ENCODE data around the gene ITGB5. TPM values are rescaled to one million over a fixed set of nuclear protein-coding genes. Genes with fewer than 3 reads are reported as not detected.
A peak's percentile ranks its signal among the peaks of the same experiment; 100 is the strongest.

The ITGB5 gene
- total and polyA plus RNA-seq, 2 experiments from 2014 or later: 103 to 109 TPM

DNA sequence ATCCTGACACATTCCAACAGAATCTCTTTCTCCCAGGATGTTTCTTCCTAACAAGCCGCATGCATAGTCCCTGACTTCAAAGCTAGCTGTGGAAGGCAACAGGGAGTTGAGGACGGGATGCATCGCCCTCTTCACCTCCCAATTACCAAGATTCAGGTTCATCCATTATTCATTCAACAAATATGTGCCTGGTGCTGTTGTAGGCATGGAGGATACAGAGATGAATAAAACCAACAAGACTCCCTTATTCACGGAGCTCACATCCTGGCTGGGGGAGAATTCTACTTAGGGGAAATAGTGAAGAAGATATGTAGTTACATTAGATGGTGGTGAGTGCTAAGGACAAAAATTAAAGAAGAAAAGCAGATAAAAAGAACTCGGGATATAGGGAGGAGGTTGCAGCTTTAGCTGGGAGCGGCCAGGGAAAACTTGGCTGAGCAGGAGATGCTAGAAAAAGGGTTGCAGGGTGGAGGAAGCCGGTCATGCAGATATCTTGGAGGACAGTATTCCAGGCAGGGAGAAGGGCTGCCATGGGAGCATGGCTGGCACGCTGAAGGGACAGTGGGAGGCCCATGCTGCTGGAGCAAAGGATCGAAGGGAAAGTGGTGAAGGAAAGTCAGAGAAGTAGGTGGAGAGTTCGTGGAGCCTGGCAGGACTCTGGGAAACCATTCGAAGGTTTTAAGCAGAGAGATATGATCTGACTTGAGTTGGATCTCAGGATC is 5.0 kb downstream of the ITGB5 start:
- Histone ChIP-seq H3K4me3 (no peak overlapping the region), H3K27me3 (no peaks in the 10 kb centered on the region), H2AFZ (no peak overlapping the region), H3K4me2 (no peak overlapping the region), H3K36me3 (replicated peaks; ENCODE audit: insufficient read depth, low read depth) (no peaks in the 10 kb centered on the region), H3K27ac (peak overlapping the region; percentile 29), H4K20me1 (ENCODE audit: insufficient read depth, poor library complexity, severe bottlenecking) (no peaks in the 10 kb centered on the region), H3K9me2 (replicated peaks; ENCODE audit: insufficient read depth) (no peaks in the 10 kb centered on the region), H3K4me1 (ENCODE audit: insufficient read depth) (peaks cover 36% of the 10 kb centered on the region), H3K79me2 (peaks cover 77% of the 10 kb centered on the region), H3K9me3 (ENCODE audit: low read depth) (no peaks in the 10 kb centered on the region)
- 90% methylated on average over 11 of the region's 11 CpGs for WGBS (ENCODE audit: low lambda C conversion rate, missing lambda C conversion rate)
- no peak for DNase-seq (ENCODE audit: low spot score)
- no peak for TF ChIP-seq EZH2 (IDR thresholded peaks at IDR 0.05; ENCODE audit: borderline replicate concordance)

DNA sequence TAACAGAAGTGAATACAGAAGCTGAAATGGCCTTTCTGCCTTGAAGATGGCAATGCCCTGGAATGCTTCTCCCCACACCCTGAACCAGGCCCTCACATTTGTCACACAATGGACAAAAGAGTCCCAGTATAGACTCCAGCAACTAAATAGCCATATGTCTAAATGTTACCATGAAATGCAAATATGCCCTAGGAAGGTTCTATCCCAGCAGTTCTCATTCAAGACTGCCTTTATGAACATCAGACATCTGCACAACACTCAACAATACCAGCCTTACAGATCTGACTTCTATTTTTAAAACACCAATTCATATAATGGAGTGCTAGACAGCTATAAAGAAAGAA is 7.9 kb downstream of the ITGB5 start:
- H3K9me2 ChIP-seq (replicated peaks; ENCODE audit: insufficient read depth): no peaks in the 10 kb centered on the region
- no peak for DNase-seq (ENCODE audit: low spot score)
- TF ChIP-seq, protein P1, sequence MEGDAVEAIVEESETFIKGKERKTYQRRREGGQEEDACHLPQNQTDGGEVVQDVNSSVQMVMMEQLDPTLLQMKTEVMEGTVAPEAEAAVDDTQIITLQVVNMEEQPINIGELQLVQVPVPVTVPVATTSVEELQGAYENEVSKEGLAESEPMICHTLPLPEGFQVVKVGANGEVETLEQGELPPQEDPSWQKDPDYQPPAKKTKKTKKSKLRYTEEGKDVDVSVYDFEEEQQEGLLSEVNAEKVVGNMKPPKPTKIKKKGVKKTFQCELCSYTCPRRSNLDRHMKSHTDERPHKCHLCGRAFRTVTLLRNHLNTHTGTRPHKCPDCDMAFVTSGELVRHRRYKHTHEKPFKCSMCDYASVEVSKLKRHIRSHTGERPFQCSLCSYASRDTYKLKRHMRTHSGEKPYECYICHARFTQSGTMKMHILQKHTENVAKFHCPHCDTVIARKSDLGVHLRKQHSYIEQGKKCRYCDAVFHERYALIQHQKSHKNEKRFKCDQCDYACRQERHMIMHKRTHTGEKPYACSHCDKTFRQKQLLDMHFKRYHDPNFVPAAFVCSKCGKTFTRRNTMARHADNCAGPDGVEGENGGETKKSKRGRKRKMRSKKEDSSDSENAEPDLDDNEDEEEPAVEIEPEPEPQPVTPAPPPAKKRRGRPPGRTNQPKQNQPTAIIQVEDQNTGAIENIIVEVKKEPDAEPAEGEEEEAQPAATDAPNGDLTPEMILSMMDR (IDR thresholded peaks at IDR 0.05; ENCODE audit: poor library complexity): no peak
- TF ChIP-seq EZH2phosphoT487 (IDR thresholded peaks at IDR 0.05; ENCODE audit: low read depth, severe bottlenecking, unreplicated experiment) (no peak), EZH2 (IDR thresholded peaks at IDR 0.05; ENCODE audit: borderline replicate concordance) (no peak)
- H4K20me1 ChIP-seq (ENCODE audit: insufficient read depth, poor library complexity, severe bottlenecking): no peaks in the 10 kb centered on the region
- no peak overlapping the region for H3K4me3 ChIP-seq
- H3K27me3 ChIP-seq: no peaks in the 10 kb centered on the region
- no peaks in the 10 kb centered on the region for H3K9me3 ChIP-seq (ENCODE audit: low read depth)
- peaks cover 91% of the 10 kb centered on the region for H3K79me2 ChIP-seq
- H3K4me2 ChIP-seq: no peak overlapping the region
- H2AFZ ChIP-seq: no peak overlapping the region
- peak overlapping the region; percentile 40 for H3K27ac ChIP-seq
- H3K4me1 ChIP-seq (ENCODE audit: insufficient read depth): peaks cover 32% of the 10 kb centered on the region
- H3K36me3 ChIP-seq (replicated peaks; ENCODE audit: insufficient read depth, low read depth): no peaks in the 10 kb centered on the region

DNA sequence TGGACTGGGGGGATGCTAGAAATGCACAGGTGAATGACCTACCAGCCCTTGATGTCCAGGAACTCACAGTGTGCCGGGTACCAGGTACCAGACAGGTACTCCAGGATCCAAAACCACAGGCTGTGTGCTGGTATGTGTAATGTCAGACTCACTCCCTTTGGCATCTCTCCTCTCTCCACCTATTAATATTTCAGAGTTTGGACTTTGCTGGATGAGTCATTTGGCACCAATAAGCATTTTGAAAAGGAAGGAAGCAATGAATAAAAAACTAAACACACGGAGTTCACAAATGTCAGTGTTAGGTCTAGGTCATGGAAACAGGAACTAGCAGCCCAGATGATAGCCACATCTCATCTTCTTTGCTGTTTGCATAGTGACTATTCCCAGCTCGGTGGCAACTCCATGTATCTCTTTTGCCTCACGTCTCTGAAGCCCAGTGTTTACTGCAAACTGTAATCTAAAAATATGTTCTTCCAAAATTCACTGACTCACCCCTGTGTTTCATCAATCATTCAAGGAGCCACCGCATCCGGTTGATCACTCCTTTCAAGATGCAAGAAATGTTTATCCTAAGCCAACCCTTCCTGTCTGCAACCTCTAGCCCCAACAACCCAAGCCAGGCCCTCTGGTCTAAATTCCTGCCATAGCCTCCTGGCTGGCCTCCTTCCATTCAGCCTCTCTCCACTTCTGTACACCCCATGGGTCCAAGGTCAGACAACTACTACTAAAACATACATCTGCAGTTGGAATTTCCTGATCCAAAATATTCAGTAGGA is 8.4 kb downstream of the ITGB5 start:
- Histone ChIP-seq H3K79me2 (peaks cover 91% of the 10 kb centered on the region), H3K9me3 (ENCODE audit: low read depth) (no peaks in the 10 kb centered on the region), H3K4me2 (no peak overlapping the region), H3K9me2 (replicated peaks; ENCODE audit: insufficient read depth) (no peaks in the 10 kb centered on the region), H2AFZ (no peak overlapping the region), H3K36me3 (replicated peaks; ENCODE audit: insufficient read depth, low read depth) (no peaks in the 10 kb centered on the region), H3K4me3 (no peak overlapping the region), H3K4me1 (ENCODE audit: insufficient read depth) (peaks cover 26% of the 10 kb centered on the region), H4K20me1 (ENCODE audit: insufficient read depth, poor library complexity, severe bottlenecking) (no peaks in the 10 kb centered on the region), H3K27me3 (no peaks in the 10 kb centered on the region), H3K27ac (peak overlapping the region; percentile 40)
- TF ChIP-seq EZH2 (IDR thresholded peaks at IDR 0.05; ENCODE audit: borderline replicate concordance) (no peak), EZH2phosphoT487 (IDR thresholded peaks at IDR 0.05; ENCODE audit: low read depth, severe bottlenecking, unreplicated experiment) (no peak)
- TF ChIP-seq, protein P1 (IDR thresholded peaks at IDR 0.05; ENCODE audit: poor library complexity): no peak
- peak; percentile 40 for DNase-seq (ENCODE audit: low spot score)
- 65% methylated on average over 6 of the region's 6 CpGs for WGBS (ENCODE audit: low lambda C conversion rate, missing lambda C conversion rate)

DNA sequence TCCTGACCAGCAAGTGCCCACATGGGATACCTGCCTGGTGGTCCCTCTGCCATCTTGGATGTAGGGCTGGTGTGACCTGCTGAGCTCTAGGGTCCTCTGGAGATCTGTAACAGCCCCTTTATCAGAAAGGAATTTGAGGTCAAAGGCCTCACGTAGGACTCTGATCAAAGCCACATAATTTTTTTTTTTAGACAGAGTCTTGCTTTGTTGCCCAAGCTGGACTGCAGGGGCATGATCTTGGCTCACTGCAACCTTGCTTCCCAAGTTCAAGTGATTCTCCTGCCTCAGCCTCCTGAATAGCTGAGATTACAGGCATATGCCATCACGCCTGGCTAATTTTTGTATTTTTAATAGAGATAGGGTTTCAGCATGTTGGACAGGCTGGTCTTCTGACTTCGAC is 9.5 kb downstream of the ITGB5 start:
- Histone ChIP-seq H3K27ac (no peak overlapping the region), H3K4me1 (ENCODE audit: insufficient read depth) (peaks cover 18% of the 10 kb centered on the region), H3K9me2 (replicated peaks; ENCODE audit: insufficient read depth) (no peaks in the 10 kb centered on the region), H4K20me1 (ENCODE audit: insufficient read depth, poor library complexity, severe bottlenecking) (no peaks in the 10 kb centered on the region), H2AFZ (no peak overlapping the region), H3K27me3 (no peaks in the 10 kb centered on the region), H3K4me2 (no peak overlapping the region), H3K4me3 (no peak overlapping the region), H3K36me3 (replicated peaks; ENCODE audit: insufficient read depth, low read depth) (no peaks in the 10 kb centered on the region), H3K79me2 (peaks cover 91% of the 10 kb centered on the region), H3K9me3 (ENCODE audit: low read depth) (no peaks in the 10 kb centered on the region)
- DNase-seq (ENCODE audit: low spot score): no peak
- TF ChIP-seq EZH2 (IDR thresholded peaks at IDR 0.05; ENCODE audit: borderline replicate concordance) (no peak), EZH2phosphoT487 (IDR thresholded peaks at IDR 0.05; ENCODE audit: low read depth, severe bottlenecking, unreplicated experiment) (no peak)
- TF ChIP-seq, protein P1 (IDR thresholded peaks at IDR 0.05; ENCODE audit: poor library complexity): no peak
- WGBS (ENCODE audit: low lambda C conversion rate, missing lambda C conversion rate): 89% methylated on average over 3 of the region's 3 CpGs

Data from hepatocyte (in vitro differentiated cells).